SIG-M5 treated with dmso at 0.1 percent for 504 hours (cell line): ENCODE data around the gene CCDC92B.

Experiments used
- DNase-seq: peaks from one replicate; lab custom pipeline; 2025; ENCODE audit not compliant: unreplicated experiment; lab: John Stamatoyannopoulos, UW

Gene CCDC92B

DNA sequence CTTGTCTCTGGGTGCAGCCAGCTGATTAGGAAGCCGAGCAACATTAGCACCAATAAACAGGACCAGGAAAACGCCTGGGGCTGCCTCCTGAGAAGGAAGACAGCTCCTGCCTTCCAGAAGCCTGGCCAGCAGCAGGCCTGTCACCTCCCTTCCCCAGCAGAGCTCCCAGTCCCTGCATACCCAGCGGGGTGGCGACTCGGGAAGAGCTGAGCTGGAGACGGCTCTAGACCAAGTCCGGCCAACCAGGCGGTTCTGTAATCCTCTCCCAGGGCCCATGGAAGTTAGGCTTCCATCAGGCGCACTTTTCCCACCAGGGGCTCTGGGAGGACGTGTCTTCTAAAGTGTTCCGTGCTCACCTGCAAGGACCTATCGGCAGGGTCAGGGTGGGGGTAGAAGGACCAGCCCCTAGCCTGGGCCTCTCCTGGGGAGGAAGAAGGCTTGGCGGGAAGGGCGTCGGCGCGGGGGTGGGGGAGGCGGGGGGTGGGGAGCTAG is 25.9 kb downstream of the CCDC92B start:
- no peak for DNase-seq

DNA sequence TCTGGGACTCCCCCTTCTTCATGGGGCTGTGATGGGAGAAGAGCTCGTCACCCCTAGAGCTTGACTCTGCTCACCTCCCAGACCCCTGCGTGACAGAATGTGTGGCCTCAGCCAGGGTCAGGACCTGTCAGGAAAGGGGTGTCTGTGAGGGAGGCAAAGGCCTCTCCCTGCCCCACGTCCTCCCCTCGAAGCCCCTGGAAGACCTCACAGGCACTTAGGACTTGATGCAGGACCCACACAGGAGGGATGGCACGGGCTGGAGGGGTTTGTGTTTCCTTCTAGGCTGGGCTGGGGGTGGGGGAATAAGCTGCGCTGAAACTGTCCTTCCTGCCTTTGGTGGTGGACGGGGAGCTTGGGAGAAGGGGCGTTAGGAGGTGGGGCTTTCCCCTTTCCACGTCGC is 26.8 kb downstream of the CCDC92B start:
- no peak for DNase-seq

DNA sequence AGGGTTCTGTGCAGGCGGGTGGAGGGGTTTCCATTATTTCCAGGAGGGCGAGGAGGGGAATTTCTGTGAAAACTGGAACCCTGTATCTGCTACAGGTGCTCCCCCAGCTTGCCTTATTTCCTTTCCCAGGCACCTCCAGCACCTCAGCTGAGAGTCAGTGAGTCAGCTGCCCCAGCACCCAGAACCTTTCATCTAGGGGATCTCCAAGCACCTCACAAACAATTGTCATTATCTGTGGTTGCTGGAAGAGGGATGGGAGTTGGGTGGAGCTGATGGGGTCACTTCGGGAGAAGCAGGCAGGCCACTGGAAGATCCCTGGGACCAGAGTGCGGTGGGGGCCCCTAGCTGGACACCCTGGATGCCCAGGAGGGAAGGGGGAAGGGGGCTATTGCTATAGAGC is 27.8 kb downstream of the CCDC92B start:
- DNase-seq, result no peak

DNA sequence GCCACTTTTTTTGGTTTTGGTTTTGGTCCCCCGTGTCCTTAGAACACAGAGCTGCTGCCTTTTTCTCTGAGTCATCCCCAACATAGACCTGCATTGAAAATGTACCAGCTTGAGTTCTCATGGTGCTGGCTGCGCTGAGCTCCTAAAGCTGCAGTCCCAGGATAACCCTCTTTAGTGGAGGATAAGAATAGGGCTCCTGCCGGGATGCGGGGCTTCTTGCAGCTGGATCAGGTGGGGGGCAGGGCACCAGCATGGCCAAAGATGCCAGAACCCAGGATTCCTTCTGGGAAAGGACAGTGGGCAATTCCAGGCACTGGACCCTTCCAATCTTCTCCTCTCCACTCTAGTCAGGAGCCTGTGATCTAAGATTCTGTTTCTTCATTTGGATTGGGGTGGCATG is 29.6 kb downstream of the CCDC92B start:
- no peak for DNase-seq

DNA sequence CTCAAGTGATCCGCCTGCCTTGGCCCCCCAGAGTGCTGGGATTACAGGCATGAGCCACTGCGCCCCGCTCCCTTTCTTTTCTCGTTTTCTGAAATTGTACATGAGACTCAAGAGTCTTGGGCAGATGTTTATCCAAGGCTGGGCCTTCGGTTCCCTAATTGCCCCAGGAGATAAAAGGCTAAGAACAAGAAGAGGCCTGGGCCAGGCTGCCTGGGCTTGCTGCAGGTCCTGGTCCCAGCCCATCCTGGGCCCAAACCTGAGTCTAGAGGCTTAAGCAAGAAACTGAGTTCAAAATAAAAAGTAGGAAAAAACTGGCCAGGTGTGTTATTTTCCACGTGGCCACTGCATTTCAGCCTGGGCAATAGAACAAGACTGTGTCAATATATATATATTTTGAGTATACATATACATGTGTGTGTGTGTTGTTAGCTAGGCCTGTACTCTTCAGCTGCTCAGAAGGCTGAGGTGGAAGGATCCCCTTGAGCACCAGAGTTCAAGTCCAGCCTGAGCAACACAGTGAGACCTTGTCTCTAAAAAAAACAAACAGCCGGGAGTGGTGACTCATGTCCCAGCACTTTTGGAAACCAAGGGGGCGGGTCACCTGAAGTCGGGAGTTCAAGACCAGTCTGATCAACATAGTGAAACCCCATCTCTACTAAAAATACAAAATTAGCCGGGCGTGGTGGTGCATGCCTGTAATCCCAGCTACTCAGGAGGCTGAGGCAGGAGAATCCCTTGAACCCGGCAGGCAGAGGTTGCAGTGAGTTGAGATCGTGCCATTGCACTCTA is 31.1 kb downstream of the CCDC92B start:
- no peak for DNase-seq

DNA sequence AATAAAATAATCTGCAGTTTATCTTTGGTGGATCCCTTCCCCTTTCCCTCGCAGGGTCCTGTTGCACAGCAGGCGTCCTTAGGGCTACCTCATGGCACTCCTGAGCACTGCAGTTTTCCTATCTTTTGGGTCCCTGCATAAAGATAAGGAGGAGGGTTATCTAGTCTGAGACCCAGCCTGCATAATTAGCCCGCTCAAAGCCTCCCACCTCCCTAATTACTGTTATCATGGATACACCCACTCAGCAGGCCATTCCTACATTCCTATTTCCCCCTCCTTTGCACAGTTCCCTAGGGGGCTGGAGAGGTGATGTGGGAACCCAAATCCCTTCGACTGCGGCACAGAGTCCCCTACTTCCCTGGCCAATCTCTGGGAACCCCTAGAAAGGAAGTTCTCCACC is 32.8 kb downstream of the CCDC92B start:
- DNase-seq, result no peak

DNA sequence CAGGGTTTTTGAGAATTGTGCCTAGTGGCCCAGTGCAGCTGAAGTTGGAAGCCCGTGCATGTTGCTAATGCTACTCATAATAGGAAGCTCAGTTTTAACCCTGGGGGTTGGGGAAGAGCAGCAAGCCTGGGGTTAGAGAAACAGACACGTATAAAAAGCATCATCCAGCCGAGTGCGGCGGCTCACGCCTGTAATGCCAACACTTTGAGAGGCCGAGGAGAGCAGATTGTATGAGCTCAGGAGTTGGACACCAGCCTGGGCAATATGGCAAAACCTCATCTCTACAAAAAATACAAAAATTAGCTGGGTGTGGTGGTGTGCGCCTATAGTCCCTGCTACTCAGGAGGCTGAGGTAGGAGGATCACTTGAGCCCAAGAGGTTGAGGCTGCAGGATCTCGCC is 35.6 kb downstream of the CCDC92B start:
- DNase-seq, result no peak

DNA sequence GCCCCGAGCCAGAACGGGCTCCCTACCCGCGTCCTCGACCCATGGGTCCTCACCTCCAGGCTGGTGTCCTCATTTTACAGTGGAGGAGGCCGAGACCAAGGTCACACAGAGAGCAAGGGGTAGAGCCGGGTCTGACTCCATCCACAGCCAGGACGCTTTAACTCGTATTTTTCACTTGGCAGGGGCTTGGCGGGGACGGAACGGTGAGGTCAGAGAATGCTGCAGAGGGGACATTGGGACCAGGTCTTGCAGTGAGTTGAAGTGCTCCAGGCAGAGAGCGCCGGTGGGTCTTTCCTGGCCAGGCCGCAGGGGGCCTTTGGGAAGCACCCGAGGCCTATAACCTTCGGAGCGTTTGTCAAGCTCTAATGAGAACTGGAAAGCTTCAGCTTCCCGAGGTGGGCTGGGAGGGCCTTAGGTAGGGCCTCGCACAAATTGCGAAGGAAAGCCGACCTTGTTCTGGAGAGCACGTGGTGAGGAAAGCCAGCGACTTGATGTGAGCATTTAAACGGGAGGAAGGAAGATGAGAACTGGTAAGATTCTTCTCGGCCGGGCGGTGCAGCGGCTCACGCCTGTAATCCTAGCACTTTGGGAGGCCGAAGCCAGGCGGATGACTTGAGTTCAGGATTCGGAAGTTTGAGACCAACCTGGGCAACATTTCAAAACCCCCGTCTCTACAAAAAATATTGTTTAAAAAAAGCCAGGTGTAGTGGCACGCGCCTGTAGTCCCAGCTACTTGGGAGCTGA is 37.0 kb downstream of the CCDC92B start:
- DNase-seq, result no peak

DNA sequence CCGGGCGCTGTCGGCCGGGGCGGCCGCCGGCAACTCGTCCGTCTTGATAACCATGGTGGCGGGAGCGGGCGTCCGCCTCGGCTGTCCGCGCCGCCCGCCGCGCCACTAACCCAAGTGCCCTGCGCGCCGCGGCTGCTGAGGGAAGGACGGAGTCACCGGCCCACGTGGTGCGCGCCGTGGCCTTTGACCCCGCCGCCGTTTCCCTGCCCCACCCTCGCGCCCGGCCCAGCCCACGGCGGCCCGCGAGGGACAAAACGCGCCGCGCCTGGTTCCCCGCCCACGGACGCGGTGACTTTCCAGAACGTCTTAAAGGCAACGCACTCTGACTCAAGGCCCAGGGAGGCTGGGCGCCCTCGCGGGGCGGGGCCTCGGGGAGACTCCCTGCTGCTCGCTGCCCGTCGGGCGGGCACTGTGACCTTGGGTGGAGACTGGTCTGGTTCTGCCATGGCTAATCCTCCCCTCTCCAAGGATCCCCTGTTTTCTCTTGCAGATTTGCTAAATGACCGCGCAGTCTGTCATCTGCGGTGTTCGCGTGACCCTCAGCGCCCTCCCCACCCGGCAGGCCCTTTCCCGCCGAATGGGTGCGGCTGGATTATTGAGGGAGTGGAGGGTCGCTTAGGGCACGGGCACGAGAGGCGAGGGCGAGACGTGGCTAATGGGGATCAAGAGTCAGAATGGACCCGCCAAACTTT is 37.7 kb downstream of the CCDC92B start, which contains the start of gene CLUH:
CLUH (minus strand) TSS at position 157 of the 692 bp plus-strand sequence; CDS start at position 54, 103 bp downstream.
- DNase-seq, result peak; percentile 89

DNA sequence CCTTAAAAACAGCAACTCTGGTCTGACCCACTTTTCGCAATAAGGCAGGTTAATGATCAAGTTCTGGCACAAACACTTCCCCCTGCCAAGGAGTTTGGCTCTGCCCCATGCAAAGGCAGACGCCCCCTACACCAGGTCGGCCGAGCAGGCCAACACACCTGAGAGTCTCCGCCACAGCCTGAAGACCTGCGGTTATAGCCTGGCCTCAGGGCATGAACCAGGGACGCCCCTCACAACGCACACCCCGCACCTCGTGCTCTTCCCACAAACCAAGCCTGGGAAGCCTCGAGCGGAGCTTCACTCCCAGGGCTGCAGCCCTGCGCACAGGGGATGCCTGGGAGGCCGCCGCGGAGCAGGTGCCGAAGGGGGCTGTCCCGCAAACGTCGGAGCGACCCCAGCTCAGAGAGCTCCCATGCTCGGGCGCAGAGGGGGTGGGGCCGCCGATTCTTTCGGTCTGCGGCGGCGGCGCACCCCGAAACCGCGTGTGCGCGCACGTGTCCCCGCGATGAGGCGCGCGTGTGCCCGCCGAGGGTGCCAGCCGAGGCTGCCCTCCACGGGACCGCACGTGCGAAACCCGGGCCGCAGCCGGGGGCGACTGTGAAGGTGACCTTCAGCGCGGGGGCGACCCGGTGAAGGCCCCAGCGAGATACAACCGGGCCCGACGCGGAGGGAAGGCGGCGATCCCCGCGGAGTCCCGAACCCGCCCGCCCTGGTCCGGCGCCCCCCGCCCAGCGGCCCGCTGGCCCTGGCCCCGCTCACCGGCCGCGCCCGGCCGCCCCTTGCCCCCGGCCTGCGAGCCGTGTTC is 38.4 kb downstream of the CCDC92B start:
- no peak for DNase-seq

DNA sequence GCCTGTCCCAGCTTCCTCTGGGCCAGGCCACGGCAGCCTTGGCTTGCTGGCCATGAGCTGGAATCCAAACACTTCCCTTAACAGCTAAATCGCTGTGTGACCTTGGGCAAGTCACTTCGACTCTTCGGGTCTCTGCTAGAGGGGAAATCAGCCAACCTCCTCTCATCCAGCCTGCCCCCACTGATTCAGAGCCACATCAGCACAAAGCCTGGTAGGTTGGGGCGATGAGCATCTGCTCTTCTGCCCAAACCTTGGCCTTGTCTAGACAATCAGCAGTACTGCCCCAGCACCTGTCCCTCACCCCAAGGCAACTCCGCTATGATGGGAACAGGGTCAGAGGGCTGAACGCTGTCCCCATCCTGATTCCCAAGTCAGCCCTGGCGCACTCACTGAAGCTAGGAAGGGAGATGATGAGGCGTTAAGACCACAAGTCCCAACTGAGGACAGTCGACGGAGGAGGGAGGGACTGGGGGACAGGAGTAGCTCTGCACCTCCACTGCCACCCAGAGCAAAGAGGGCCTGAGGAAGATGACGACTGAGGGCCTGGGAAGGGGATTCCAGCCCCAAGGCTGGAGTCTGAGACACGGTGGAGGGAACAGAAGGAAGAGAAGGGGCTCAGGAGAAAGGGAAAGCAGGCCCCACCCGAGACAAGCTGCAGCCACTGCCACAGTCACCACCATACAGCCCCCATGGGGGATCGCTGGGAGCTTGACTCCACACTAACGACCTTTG is 39.2 kb downstream of the CCDC92B start:
- DNase-seq, result no peak

DNA sequence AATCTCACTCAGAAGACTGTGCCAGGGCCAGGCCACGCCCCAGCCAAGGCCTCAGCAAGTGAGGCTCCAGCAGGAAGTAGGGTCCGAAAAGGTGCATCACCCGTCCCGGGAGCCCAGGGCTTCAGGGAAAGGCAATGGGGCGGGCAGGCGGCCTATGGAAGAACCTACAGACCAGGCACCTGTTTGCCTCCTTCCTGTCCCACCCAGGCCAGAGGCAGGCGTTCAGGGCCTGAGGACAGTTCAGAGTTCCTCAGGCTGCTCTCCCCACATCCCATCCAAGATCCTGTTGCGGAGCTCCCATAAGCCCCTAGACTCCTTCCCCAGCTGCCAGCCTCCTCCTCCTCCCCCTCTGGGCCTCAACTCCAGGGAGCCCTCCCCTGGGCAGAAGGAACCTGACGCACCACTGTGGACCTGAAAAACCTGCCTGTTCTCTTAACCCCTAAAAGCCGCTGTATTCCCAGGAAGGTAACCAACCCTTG is 40.2 kb downstream of the CCDC92B start:
- peak; percentile 59 for DNase-seq

DNA sequence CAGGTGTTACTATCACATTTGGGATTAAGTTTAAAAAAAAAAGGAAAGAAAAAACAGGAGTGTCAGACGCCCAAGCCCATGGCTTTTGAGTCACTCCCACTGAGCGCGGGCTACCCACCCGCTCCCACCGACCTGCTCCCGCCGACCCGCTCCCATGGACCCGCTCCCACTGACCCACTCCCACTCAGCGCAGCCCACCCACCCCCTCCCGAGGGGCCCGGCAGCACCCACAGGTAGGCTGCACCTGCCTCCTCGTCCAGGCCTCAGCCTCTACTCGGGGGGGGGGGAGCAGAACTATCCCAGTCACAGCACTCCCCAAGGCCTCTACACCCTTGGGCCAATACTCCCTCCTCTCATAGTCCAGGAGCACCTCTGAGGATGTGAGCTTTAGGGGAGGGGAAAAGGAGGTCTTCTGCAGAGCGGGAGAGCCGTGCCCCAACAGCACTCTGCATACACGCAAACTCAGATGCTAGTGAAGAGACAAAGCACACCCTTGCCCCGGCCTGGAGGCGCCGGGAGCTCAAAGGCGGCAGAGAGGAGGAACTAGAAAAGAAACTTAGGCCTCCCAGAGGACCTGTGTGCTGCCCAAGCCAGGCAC is 40.8 kb downstream of the CCDC92B start:
- no peak for DNase-seq

DNA sequence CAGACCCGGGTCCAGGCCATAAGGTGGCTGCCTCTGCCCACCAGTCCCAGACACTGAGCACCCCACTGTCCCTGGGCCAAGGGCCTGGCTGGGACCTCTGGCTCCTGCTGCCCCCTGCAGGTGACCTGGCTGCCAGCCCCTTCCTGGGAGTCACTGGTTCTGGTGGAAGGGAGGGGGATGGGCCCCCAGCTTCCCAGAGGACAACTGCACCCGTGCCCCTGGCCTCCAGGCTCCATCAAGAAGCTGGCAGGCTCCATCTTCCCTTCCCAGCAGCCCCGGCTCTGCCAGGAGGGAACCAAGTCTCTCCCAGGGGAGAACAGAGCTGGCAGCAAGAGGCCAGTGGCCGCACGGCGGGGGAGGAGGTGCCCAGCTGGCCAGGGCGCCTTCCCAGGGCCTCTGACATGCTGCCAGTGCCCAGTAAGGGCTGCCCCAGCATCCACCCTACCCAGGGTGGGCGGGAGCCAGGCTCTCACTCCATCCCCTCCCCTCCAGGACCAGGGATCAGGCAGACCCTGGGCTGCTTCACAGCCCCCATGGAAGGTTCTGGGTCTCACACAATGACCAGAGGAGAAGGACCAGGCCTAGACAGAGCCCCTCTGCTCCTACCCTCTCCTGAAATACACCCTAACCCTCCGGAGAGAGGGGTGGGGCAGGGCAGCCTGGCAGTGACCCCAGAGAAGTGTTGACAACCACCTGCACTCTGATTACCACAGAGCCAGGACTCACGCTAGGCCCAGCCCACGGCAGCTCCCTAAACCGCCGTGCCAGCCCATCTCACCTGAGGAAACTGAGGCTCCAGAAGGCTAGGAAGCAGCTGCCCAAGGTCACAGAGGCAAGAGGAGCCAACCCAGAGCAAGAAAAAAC is 41.5 kb downstream of the CCDC92B start:
- no peak for DNase-seq

DNA sequence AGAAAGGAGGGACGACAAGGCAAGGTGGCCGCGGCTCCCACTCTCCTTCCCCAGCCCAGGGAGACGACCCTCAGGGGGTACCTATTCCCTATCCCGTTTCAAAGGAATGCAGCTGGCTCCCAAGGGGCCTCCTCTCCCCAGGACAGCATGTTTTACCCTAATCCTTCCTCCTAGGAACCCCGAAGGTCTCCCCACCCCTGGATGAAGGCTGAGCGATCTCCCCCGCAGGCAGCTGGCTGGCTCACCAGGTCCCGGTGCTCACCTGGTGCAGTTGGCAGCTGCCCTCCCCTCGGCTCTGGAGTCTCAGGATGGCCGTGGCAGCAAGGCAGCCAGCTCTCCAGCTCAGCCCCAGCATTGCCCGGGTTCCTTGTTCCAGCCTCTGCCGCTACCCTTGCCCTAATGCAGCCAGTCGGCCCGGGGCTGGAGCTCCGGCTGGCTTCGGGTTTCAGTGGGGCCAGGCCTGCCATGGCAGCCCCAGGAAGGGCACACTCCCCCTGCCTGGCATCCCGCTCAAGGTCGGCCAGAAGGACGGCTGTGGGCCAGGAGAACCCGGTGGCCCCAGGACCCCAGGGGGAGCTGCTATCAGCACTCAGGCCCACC is 42.4 kb downstream of the CCDC92B start:
- DNase-seq, result no peak

DNA sequence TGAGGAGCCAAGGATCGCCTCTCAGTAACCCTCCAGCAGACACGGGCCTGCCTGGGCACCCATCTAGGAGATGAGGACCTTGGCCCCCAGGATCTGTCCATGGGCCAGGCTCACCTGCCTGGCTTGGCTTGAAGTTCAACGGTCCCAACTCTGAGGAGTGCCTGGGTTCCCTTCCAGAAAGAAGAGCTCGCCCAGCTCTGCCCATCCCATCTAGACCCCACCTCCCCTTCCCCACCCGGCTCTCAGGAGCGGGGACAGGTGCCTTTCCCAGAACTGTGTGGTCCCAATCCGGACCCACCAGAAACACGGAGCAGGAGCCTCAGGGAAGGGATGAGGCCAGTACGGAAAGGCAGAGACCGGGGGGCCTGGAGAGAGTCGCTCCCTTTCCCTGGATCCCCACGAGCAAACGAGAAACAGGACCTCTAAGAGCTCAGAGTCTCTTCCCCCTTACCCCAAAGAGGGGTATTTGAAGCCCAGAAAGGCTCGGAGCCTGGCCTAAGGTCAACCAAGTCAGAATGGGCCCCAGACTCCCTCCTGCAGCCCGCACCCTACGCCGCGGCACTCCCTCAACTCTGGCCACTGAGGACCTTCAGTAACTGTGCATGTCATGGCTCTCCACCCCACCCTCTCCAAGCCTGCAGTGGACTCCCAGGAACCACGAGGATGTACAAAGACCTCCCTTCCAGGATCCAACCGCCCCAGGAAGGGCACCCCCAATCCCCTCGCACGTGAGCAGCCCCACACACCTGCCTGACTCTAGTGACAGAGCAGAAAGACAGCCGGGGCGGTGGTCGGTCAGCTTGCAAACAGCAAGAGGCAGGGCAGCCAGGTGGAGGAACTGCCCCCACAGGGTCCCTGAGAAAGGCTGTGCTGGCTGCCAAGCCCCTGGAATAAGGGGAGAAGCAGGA is 43.3 kb downstream of the CCDC92B start:
- DNase-seq, result no peak

DNA sequence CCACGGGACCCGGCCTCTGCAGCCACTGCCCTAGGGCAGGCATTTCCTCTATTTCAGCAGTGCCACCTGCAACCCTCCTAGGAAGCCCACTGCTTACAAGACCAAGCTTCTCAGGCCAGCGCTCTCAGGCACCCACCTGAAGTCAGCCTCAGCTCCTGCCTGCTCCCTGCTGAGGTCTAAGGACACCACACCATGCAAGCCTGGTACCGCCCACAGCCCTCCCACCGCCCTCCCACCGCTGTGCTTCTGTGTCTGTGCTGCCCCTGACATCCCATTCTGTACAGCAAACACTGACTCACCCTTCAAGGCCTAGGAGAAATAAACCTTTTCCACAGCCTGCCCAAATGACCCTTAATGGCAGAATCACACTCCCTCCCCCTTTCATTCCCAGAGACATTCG is 44.2 kb downstream of the CCDC92B start:
- DNase-seq, result no peak
